HG03521 (cell line): Measurements from ENCODE around the gene PTPRT.

Source experiments
- ATAC-seq: cut with Tn5 transposase; IDR thresholded peaks from one replicate; pipeline ENCODE4 v1.9.1; 2021; ENCODE audit warnings: mild to moderate bottlenecking, moderate library complexity; ENCODE audit not compliant: unreplicated experiment

The PTPRT gene

GRCh38 chr20:42419814-42420532 lies 769.7 kb downstream of the PTPRT start:
- ATAC-seq = no peak

DNA sequence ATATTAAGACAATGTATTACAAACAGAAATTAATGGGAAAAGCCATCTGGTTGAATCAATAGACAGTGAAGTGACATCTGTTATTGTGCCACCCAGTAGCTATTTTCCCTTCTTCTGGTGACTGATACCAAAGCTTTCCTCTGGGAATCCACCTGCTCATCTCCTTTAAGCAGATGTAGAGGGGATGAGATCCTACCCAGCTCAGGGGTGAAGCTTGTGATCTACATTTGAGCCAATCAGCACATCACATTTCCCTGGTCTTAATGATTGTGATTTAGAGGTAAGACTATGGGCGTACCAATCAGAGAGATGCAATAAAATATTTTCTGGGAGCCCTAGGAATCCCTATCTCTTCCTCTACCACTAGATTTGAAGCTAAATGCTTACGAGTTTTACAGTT lies 782.9 kb downstream of the PTPRT start:
- ATAC-seq = no peak

DNA sequence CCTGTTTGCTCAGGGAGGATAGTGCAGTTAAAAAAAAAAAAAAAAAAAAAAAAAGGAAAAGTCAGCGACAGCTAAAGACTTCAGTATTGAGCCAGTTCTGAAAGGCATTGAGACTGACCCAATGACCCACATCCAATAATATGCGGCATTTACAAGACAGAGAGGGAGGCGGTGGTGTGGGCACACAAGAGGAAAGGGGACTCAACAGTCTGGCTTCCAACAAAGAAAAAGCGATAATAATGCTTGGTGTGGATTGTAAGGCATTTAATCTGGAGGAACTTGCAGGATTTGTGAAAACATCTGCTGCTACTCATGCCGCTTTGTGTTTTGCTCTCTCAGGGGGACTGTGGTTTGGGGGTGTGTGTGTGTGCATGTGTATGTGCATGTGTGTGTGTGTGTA lies 787.3 kb downstream of the PTPRT start:
- no peak for ATAC-seq

GRCh38 chr20:42401613-42402012 lies 788.1 kb downstream of the PTPRT start:
- no peak for ATAC-seq

DNA sequence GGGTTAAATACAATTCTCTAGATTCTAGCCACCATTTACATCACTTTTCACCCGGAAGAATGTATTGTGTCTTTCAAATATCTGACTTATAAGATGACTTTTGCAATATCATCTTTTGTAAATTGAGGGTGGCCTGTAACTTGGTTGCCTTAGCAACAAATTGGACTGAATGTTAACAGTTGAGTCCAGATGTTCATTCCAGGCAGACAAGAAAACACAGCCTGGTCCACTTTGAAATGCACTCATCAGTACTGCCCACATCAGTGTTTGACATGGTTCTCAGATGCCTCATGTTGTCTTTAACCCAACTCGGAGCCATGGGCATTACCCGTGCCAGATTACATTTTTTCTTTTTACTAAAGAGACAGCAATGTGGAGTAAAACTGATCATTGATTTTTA lies 789.9 kb downstream of the PTPRT start:
- ATAC-seq = no peak

DNA sequence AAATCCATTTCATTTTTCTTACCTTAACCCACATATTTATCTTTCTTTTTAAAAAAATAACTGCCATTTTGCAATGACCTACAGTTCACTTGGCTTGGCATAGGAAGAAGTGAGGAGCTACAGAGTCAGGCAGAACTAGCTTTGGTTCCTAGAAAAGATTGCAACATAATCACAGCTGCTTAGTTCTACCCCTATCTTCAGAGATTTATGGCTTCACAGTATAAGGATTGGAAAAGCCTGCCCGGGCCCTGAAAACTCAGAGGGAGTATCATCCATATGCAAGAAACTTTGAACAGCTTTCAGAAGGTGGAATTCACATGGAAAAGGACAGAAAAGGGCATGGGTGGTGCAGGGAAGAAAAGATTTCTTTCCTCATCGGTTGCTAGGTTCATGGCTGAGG lies 797.3 kb downstream of the PTPRT start:
- ATAC-seq = no peak

GRCh38 chr20:42391807-42392206 lies 797.9 kb downstream of the PTPRT start:
- no peak for ATAC-seq

GRCh38 chr20:42380287-42380686 lies 809.4 kb downstream of the PTPRT start:
- no peak for ATAC-seq

DNA sequence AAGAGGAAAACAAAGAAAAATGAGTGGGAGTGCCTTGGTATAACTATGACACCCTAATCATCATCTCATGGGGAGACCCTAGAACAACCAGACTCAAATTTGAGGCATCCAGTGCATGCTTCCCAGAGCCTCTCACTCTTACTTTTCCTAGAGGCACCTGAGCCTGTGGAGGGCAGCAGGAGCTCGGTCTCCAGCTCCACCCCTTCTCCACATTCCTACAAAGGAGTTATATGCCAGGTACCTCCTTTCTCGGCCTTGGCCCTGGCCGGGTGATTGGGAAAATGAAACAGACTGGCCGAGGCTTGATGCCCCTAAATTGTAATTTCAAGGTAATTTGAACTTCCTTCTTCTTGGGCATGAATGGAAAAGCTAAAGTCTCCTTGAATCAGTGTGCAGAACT lies 810.3 kb downstream of the PTPRT start:
- ATAC-seq = no peak

- ATAC-seq = no peak
Measured at GRCh38 chr20:42378826-42379225, 810.9 kb downstream of the PTPRT start.

GRCh38 chr20:42376131-42376530 lies 813.6 kb downstream of the PTPRT start:
- no peak for ATAC-seq

GRCh38 chr20:42373049-42373448 lies 816.7 kb downstream of the PTPRT start:
- no peak for ATAC-seq

- ATAC-seq = no peak
Measured at GRCh38 chr20:42370075-42370474, 819.6 kb downstream of the PTPRT start.

GRCh38 chr20:42368910-42369309 lies 820.8 kb downstream of the PTPRT start:
- no peak for ATAC-seq

DNA sequence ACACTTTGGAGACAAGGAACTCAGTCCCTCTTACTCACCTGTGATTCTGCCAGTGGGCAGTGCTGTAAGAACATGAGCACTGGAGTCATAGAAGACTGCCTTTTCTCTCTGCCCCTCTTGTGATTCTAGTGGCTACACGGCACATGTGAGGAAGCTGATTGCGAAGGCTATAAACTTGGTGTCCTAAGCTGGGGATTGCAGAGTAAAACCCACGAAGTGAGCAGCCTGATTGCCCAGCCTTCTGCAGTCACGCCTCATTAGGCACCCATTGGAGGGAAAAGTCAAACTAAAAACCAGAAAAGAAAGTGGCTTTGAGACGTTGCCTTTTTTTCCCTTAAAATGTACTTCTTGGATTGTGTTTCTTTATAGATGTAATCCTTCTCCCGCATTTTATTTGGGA lies 823.1 kb downstream of the PTPRT start:
- ATAC-seq = no peak

DNA sequence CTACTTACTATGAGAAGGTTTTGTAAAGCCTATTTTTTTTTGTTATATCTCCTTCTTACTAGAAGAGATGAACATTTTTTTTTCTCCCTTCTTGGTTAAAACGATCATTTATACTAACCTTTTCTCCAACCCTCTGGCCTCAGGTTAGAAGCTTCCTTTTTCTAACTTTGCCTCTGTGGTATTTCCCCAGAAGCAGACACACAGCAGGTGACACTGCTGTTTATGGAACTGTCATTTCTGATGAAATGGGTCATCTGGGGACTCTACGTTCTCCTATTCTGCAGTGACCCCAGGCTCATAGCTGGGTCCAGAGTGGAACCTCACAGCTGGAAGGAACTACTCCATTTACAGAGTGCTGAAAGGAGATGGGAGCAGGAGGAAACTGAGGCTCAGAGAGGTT lies 825.3 kb downstream of the PTPRT start:
- no peak for ATAC-seq

- ATAC-seq = no peak
Measured at GRCh38 chr20:42361402-42361970, 828.2 kb downstream of the PTPRT start.

DNA sequence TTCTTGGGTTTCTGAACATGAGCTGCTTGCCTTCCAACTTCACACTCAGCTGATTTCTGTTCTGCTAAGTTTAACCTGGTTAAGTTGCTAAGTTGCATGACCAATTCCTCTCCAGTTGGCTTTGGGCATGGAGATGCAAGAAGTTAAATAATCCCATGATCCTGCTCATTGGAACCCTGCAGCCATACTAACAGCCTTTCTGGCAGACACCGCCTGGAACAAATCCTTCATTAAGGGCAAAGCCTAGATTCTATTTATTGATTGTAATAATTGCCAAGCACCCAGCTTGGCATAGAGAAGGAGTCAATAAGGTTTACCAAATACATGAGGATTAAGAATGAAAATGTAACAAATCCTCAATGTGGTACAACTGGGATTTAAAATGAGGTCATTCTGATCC lies 829.1 kb downstream of the PTPRT start:
- no peak for ATAC-seq

DNA sequence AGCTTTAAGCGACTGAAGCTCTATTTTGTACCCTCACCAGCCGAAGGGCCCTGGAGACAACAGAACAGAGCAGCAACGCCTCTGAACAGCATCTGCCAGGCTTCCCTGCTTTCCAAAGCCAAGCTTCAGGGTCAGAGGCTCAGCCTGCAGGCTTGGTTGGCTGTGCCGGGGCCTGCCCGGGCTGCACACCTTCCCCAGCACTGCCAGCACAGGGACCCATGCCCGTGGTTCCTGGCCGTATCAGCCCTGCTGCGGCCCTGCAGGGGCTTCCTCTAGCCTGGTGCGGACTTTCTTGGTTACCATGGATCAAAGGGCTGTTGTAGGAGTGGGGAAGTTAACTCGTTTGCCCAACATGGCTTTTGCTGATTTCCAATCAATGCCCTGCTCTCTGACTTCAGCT lies 830.1 kb downstream of the PTPRT start:
- ATAC-seq = no peak

DNA sequence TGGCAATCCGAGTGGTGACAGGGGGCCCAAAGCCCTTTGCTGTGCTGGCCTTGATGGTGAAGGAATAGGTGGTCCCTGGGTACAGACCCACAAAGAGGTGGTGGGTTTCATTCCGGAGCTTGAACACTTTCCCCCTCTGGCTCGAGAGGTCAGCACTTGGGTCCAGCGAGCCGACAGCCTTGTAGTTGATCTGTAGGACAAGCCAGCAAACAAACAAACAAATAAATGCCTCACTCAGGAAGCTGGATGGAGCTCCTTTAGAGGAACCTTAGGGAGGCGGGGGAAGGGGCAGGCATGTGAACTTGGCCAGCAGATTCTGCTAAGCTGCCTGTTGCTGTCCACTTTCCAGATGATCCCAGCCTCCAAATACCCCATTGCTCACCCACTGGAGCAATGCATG lies 837.6 kb downstream of the PTPRT start:
- ATAC-seq = no peak

DNA sequence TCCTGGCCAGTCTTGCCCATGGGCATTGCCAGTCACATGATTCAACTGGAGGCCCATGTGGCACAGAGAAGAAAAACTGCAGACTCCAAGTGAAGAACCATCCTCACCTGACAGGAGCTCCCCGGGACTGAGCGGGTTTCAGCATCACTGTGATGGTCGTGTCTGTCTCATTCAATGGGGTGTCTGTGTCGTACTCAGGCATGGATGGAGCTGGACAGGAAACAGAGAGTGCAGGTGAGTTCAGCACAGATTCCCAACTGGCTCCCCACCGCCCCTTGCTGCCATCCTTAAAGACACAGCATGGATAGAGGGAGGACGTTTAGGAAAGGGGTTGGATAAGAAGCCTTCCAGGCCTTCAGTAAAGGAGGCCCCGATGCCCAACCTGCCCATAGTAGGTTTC lies 839.2 kb downstream of the PTPRT start:
- no peak for ATAC-seq

GRCh38 chr20:42346189-42347170 lies 843.2 kb downstream of the PTPRT start:
- no peak for ATAC-seq
